HL-60 (cell line): ENCODE results near the gene ANKS6.

Source experiments
- CTCF ChIP-seq: IDR thresholded peaks from one replicate; pipeline ENCODE4 v1.5.1; 2011; ENCODE audit warnings: low read length, control low read depth, inconsistent platforms; ENCODE audit not compliant: insufficient read depth
- POLR2AphosphoS5 ChIP-seq: IDR thresholded peaks from 2 replicates; pipeline ENCODE4 v1.6.1; 2012; ENCODE audit warnings: low read depth
- REST ChIP-seq: IDR thresholded peaks from 2 replicates; pipeline ENCODE4 v1.6.1; 2012; ENCODE audit warnings: low read depth; ENCODE audit not compliant: insufficient replicate concordance

- TF ChIP-seq CTCF: no peak
- TF ChIP-seq POLR2AphosphoS5: no peak
- TF ChIP-seq REST: no peak
Measured at GRCh38 chr9:98819231-98819630, 22.9 kb upstream of the ANKS6 start.
